Fibroblast of lung (primary cell): ENCODE measurements around the gene CALCOCO1. TPM values are rescaled to one million over a fixed set of nuclear protein-coding genes. Genes with fewer than 3 reads are reported as not detected.
"Not testable (repeated sequence)": the region's sequence is repeated elsewhere in the genome, so short reads cannot be mapped to it uniquely, and the experiment has no call there.

ENCODE experiments used
- DNase-seq, 2 donors: peaks; one replicate each; pipeline versions ENCODE4 v3.0.0 to v3.0.0-alpha.2; 2010; ENCODE audit warnings: low read depth in 2 of 2
- H2AFZ ChIP-seq: 2 replicates; pipeline ENCODE4 v1.5.1; 2012; ENCODE audit warnings: low read length, control low read depth, inconsistent platforms
- H3K27ac ChIP-seq: 2 replicates; pipeline ENCODE4 v1.5.1; 2011; ENCODE audit warnings: low read length, control low read depth; ENCODE audit not compliant: insufficient read depth
- H3K27me3 ChIP-seq: 2 replicates; pipeline ENCODE4 v1.5.1; 2011; ENCODE audit warnings: mild to moderate bottlenecking, low read length; ENCODE audit not compliant: control insufficient read depth, insufficient read depth
- H3K36me3 ChIP-seq: 2 replicates; pipeline ENCODE4 v1.5.1; 2011; ENCODE audit warnings: low read length; ENCODE audit not compliant: control insufficient read depth, insufficient read depth
- H3K4me1 ChIP-seq: 2 replicates; pipeline ENCODE4 v1.5.1; 2011; ENCODE audit warnings: low read length; ENCODE audit not compliant: control insufficient read depth, insufficient read depth; ENCODE audit errors: extremely low read depth
- H3K4me2 ChIP-seq: 2 replicates; pipeline ENCODE4 v1.5.1; 2011; ENCODE audit warnings: low read length, control low read depth; ENCODE audit not compliant: insufficient read depth; ENCODE audit errors: extremely low read depth
- H3K4me3 ChIP-seq, 4 experiments: fragments of 200-600 bp in 1 of 4; sonication (generic) in 1 of 4; replicated peaks in 1 of 4; 2 replicates each; pipeline ENCODE4 v1.5.1; 2011 to 2016; ENCODE audit warnings: low read length in 4 of 4, low read depth in 3 of 4, mild to moderate bottlenecking in 3 of 4, control low read depth in 2 of 4, inconsistent platforms in 1 of 4, mixed read lengths in 1 of 4; ENCODE audit not compliant: insufficient read depth in 1 of 4; ENCODE audit errors: control extremely low read depth in 1 of 4
- H3K79me2 ChIP-seq: 2 replicates; pipeline ENCODE4 v1.5.1; 2012; ENCODE audit warnings: mild to moderate bottlenecking, low read length, inconsistent platforms; ENCODE audit not compliant: control insufficient read depth, insufficient read depth
- H3K9ac ChIP-seq: 2 replicates; pipeline ENCODE4 v1.5.1; 2011; ENCODE audit warnings: mild to moderate bottlenecking, low read length, control low read depth; ENCODE audit not compliant: insufficient read depth
- H3K9me3 ChIP-seq: 2 replicates; pipeline ENCODE4 v1.5.1; 2012; ENCODE audit warnings: low read depth, low read length; ENCODE audit not compliant: control insufficient read depth, insufficient read depth
- H4K20me1 ChIP-seq: 2 replicates; pipeline ENCODE4 v1.5.1; 2011; ENCODE audit warnings: low read length; ENCODE audit not compliant: control insufficient read depth, insufficient read depth; ENCODE audit errors: extremely low read depth
- EZH2 ChIP-seq: IDR thresholded peaks from 2 replicates; pipeline ENCODE4 v1.5.1; 2012; ENCODE audit warnings: low read length, control low read depth, mild to moderate bottlenecking; ENCODE audit errors: missing control alignments
- polyA plus RNA-seq, 2 donors: library from polyadenylated mRNA; depleted of rRNA in 1 of 2; stranded (reverse) in 1 of 2; unstranded in 1 of 2; fragments of >200 nt; gene quantifications; 2 replicates each; pipeline ENCODE4 v1.2.1, GENCODE V29; 2011 to 2012; ENCODE audit warnings: missing spikeins in 1 of 2
- total RNA-seq: library from RNA; depleted of rRNA; stranded (reverse); fragments of >200 nt; gene quantifications from 2 replicates; pipeline ENCODE4 v1.2.1, GENCODE V29; 2014
- TF ChIP-seq, protein P1 (sequence below), 2 donors: IDR thresholded peaks in 1 of 2; conservative IDR thresholded peaks in 1 of 2; 1 replicate in 1 of 2; 2 replicates in 1 of 2; pipeline ENCODE4 v1.5.1; 2011 to 2012; ENCODE audit warnings: low read length in 2 of 2, control low read depth in 1 of 2, inconsistent platforms in 1 of 2, low read depth in 1 of 2, mild to moderate bottlenecking in 1 of 2

CALCOCO1 gene
- total and polyA plus RNA-seq, 2 donors (not counting 1 experiment from before 2014, with no cell fraction given), result 116 to 125 TPM

DNA sequence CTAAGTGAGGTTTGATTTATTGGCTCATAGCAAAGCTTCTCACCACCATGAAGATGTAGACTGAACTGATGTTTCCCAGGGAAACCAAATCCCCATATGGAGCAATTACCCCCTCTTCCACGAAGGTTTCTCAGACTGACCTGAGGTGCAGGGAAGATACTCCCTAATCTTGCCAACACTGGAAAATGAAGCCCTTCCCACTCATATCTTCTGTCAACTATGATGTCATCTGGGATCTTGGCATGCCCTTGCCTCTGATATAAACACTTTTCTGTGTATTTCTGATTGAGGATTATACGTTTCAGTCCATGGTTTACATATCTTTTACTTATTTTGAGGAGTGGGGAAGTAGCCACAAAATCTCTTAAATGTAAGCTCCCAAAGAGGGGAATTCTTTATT is 38.6 kb upstream of the CALCOCO1 start:
- H3K27ac ChIP-seq, result no peak overlapping the region
- no peak overlapping the region for H3K9ac ChIP-seq
- no peak for DNase-seq
- peaks cover 3% of the 10 kb centered on the region for H3K27me3 ChIP-seq
- no peaks in the 10 kb centered on the region for H3K36me3 ChIP-seq
- H3K4me3 ChIP-seq, result no peak overlapping the region
- H3K4me2 ChIP-seq, result no peak overlapping the region
- no peaks in the 10 kb centered on the region for H3K79me2 ChIP-seq
- H2AFZ ChIP-seq, result no peak overlapping the region
- H3K9me3 ChIP-seq, result no peaks in the 10 kb centered on the region
- H4K20me1 ChIP-seq, result no peaks in the 10 kb centered on the region
- TF ChIP-seq, protein P1, sequence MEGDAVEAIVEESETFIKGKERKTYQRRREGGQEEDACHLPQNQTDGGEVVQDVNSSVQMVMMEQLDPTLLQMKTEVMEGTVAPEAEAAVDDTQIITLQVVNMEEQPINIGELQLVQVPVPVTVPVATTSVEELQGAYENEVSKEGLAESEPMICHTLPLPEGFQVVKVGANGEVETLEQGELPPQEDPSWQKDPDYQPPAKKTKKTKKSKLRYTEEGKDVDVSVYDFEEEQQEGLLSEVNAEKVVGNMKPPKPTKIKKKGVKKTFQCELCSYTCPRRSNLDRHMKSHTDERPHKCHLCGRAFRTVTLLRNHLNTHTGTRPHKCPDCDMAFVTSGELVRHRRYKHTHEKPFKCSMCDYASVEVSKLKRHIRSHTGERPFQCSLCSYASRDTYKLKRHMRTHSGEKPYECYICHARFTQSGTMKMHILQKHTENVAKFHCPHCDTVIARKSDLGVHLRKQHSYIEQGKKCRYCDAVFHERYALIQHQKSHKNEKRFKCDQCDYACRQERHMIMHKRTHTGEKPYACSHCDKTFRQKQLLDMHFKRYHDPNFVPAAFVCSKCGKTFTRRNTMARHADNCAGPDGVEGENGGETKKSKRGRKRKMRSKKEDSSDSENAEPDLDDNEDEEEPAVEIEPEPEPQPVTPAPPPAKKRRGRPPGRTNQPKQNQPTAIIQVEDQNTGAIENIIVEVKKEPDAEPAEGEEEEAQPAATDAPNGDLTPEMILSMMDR (conservative IDR thresholded peaks at IDR 0.05 in 1 of 2, IDR thresholded peaks at IDR 0.05 in 1 of 2; ENCODE audit: low read depth in 1 of 2, low read length in 2 of 2), result no peak
- no peak for TF ChIP-seq EZH2
- H3K4me1 ChIP-seq, result peaks cover 10% of the 10 kb centered on the region

DNA sequence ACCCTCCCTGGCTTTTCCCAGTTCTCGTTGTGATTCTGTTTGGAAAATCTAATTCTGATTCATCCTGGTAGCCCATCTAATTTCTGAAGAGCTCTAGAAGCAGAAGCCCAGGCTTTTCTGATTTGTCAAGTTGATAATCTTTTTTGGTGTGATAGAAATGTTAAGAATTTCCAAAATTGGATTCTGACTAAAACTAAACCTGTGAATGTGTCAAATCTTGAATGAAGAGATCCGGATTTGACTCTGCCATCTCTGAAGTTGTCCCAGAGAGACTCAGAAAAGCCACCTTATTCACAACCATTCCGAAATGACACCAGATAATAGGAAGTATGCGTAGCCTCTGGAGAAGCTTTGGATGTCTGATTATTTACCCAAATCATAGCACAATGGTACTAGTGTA is 37.4 kb upstream of the CALCOCO1 start:
- H3K36me3 ChIP-seq, result no peaks in the 10 kb centered on the region
- H2AFZ ChIP-seq, result no peak overlapping the region
- H3K27ac ChIP-seq, result no peak overlapping the region
- DNase-seq, result no peak
- peaks cover 3% of the 10 kb centered on the region for H3K4me1 ChIP-seq
- no peak overlapping the region for H3K4me3 ChIP-seq
- H3K79me2 ChIP-seq, result no peaks in the 10 kb centered on the region
- no peak for TF ChIP-seq EZH2
- TF ChIP-seq, protein P1 (conservative IDR thresholded peaks at IDR 0.05 in 1 of 2, IDR thresholded peaks at IDR 0.05 in 1 of 2; ENCODE audit: low read depth in 1 of 2, low read length in 2 of 2), result no peak
- no peaks in the 10 kb centered on the region for H4K20me1 ChIP-seq
- H3K9me3 ChIP-seq, result no peaks in the 10 kb centered on the region
- H3K4me2 ChIP-seq, result no peak overlapping the region
- H3K27me3 ChIP-seq, result peaks cover 7% of the 10 kb centered on the region
- no peak overlapping the region for H3K9ac ChIP-seq

DNA sequence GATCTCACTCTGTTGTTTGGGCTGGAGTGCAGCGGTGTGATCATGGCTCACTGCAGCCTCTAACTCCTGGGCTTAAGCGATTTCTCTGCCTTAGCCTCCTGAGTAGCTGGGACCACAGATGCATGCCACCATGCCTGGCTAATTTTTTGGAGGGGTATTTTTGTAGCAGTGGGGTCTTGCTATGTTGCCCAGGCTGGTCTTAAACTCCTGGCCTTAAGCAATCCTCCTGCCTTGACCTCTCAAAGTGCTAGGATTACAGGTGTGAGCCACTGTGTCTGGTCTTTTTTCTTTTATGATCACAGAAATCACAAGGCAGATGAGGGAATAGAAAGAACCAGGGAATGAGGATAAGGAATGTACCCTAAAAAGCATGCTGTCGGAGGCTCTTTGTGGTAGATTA is 35.5 kb upstream of the CALCOCO1 start:
- H3K27me3 ChIP-seq, result peaks cover 24% of the 10 kb centered on the region
- not testable (repeated sequence) for DNase-seq, H3K4me2 ChIP-seq, H3K36me3 ChIP-seq, H3K4me1 ChIP-seq, H3K9ac ChIP-seq, H2AFZ ChIP-seq, H3K79me2 ChIP-seq, H4K20me1 ChIP-seq, H3K27ac ChIP-seq, H3K4me3 ChIP-seq, H3K9me3 ChIP-seq
